Measurements from ENCODE around the gene PDXK.

DNA sequence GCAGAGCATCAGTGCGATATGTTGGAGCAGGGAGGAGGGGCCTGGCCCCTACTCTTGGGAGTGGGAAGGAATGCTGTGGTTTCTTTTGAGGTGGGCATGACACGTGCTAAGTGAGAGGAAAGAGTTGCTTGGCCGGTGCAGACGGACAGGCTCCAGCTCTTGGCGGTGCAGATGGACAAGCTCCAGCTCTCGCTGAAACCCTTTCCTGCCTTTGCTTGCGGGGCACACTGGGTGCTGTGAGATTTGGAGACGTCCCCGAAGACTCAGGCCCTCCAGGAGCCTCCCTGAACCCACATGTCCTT lies 15.9 kb downstream of the PDXK start:
- TF ChIP-seq, protein P1, sequence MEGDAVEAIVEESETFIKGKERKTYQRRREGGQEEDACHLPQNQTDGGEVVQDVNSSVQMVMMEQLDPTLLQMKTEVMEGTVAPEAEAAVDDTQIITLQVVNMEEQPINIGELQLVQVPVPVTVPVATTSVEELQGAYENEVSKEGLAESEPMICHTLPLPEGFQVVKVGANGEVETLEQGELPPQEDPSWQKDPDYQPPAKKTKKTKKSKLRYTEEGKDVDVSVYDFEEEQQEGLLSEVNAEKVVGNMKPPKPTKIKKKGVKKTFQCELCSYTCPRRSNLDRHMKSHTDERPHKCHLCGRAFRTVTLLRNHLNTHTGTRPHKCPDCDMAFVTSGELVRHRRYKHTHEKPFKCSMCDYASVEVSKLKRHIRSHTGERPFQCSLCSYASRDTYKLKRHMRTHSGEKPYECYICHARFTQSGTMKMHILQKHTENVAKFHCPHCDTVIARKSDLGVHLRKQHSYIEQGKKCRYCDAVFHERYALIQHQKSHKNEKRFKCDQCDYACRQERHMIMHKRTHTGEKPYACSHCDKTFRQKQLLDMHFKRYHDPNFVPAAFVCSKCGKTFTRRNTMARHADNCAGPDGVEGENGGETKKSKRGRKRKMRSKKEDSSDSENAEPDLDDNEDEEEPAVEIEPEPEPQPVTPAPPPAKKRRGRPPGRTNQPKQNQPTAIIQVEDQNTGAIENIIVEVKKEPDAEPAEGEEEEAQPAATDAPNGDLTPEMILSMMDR (conservative IDR thresholded peaks at IDR 0.05 in 1 of 2, IDR thresholded peaks at IDR 0.05 in 1 of 2; ENCODE audit: extremely low read depth in 1 of 2, insufficient read depth in 1 of 2, low read depth in 1 of 2, low read length in 2 of 2), result no peak
- no peak for TF ChIP-seq EZH2 (IDR thresholded peaks at IDR 0.05; ENCODE audit: borderline replicate concordance, low read length)

All from mammary epithelial cell (primary cell).